ENCODE results near the gene CBX1. TPM values are rescaled to one million over a fixed set of nuclear protein-coding genes. Genes with fewer than 3 reads are reported as not detected.

Gene CBX1
- total RNA-seq, 1 donor from 2014 or later, result 49.5 TPM

GRCh38 chr17:48148029-48148770 lies 46.9 kb upstream of the CBX1 start:
- TF ChIP-seq CTCF (IDR thresholded peaks at IDR 0.05), result no peak
- ChIA-PET POLR2A (interaction anchor here (1.0 kb wide), 1 partner anchor 99 kb away, joined by 3 read pairs; no protein-coding TSS in a partner anchor), CTCF (no interaction called here)
- Mint-ChIP-seq H3K27ac (no peak overlapping the region), H3K36me3 (ENCODE audit: low read depth) (peaks cover 28% of the 10 kb centered on the region), H3K4me3 (no peak overlapping the region), H3K4me1 (peaks cover 5% of the 10 kb centered on the region), H3K27me3 (no peaks in the 10 kb centered on the region), H3K9me3 (no peaks in the 10 kb centered on the region)
- intact Hi-C loops (cut with micrococcal nuclease), result no loop called here
- DNase-seq (no peak), ATAC-seq (ENCODE audit: low read depth) (no peak)

- H3K27me3 Mint-ChIP-seq, result no peaks in the 10 kb centered on the region
- H3K36me3 Mint-ChIP-seq (ENCODE audit: low read depth), result peaks cover 25% of the 10 kb centered on the region
- peaks cover 10% of the 10 kb centered on the region for H3K4me1 Mint-ChIP-seq
- POLR2A ChIA-PET, result no interaction called here
- TF ChIP-seq CTCF (IDR thresholded peaks at IDR 0.05), result no peak
- no peak for DNase-seq
- CTCF ChIA-PET, result interaction anchor here (0.6 kb wide), 1 partner anchor 202 kb away, joined by 3 read pairs; no protein-coding TSS in a partner anchor
- H3K9me3 Mint-ChIP-seq, result no peaks in the 10 kb centered on the region
- intact Hi-C loops (cut with micrococcal nuclease), result no loop called here
- no peak for ATAC-seq (ENCODE audit: low read depth)
- no peak overlapping the region for H3K27ac Mint-ChIP-seq
- H3K4me3 Mint-ChIP-seq, result no peak overlapping the region
Observed at GRCh38 chr17:48144976-48145798, 43.9 kb upstream of the CBX1 start.

- CTCF ChIA-PET, result no interaction called here
- H3K27ac Mint-ChIP-seq, result no peak overlapping the region
- no peak for TF ChIP-seq CTCF (IDR thresholded peaks at IDR 0.05)
- POLR2A ChIA-PET, result no interaction called here
- H3K4me1 Mint-ChIP-seq, result peaks cover 17% of the 10 kb centered on the region
- DNase-seq (no peak), ATAC-seq (ENCODE audit: low read depth) (no peak)
- peaks cover 25% of the 10 kb centered on the region for H3K36me3 Mint-ChIP-seq (ENCODE audit: low read depth)
- H3K4me3 Mint-ChIP-seq, result no peak overlapping the region
- intact Hi-C loops (cut with micrococcal nuclease), result no loop called here
- H3K27me3 Mint-ChIP-seq, result no peaks in the 10 kb centered on the region
- H3K9me3 Mint-ChIP-seq, result no peaks in the 10 kb centered on the region
Observed at GRCh38 chr17:48144231-48144630, 43.0 kb upstream of the CBX1 start.

GRCh38 chr17:48143629-48144028 lies 42.4 kb upstream of the CBX1 start:
- Mint-ChIP-seq H3K36me3 (ENCODE audit: low read depth) (peaks cover 25% of the 10 kb centered on the region), H3K27me3 (no peaks in the 10 kb centered on the region), H3K4me1 (peaks cover 17% of the 10 kb centered on the region), H3K27ac (no peak overlapping the region), H3K9me3 (no peaks in the 10 kb centered on the region), H3K4me3 (no peak overlapping the region)
- CTCF ChIA-PET, result interaction anchor here (0.9 kb wide), 1 partner anchor 117 kb away, joined by 3 read pairs; no protein-coding TSS in a partner anchor
- TF ChIP-seq CTCF (IDR thresholded peaks at IDR 0.05), result no peak
- ATAC-seq (ENCODE audit: low read depth), result no peak
- POLR2A ChIA-PET, result no interaction called here
- intact Hi-C loops (cut with micrococcal nuclease), result no loop called here
- no peak for DNase-seq

GRCh38 chr17:48139944-48140343 lies 38.7 kb upstream of the CBX1 start:
- no peak for DNase-seq
- Mint-ChIP-seq H3K4me1 (peaks cover 17% of the 10 kb centered on the region), H3K36me3 (ENCODE audit: low read depth) (peaks cover 11% of the 10 kb centered on the region), H3K27me3 (no peaks in the 10 kb centered on the region), H3K4me3 (no peak overlapping the region), H3K27ac (no peak overlapping the region), H3K9me3 (no peaks in the 10 kb centered on the region)
- peak; percentile 25 for ATAC-seq (ENCODE audit: low read depth)
- intact Hi-C loops (cut with micrococcal nuclease), result no loop called here
- ChIA-PET CTCF (interaction anchor here (1.3 kb wide), 1 partner anchor 60 kb away, joined by 5 read pairs; no protein-coding TSS in a partner anchor), POLR2A (no interaction called here)
- TF ChIP-seq CTCF (IDR thresholded peaks at IDR 0.05), result no peak
